ELR (cell line): ENCODE measurements around the gene CTXN1.
A peak's percentile ranks its signal among the peaks of the same experiment; 100 is the strongest.
"Not testable (repeated sequence)": the region's sequence is repeated elsewhere in the genome, so short reads cannot be mapped to it uniquely, and the experiment has no call there.

Experiments used
- DNase-seq: peaks from one replicate; pipeline ENCODE4 v3.0.0-alpha.2; 2015; ENCODE audit warnings: low read depth

CTXN1 gene

DNA sequence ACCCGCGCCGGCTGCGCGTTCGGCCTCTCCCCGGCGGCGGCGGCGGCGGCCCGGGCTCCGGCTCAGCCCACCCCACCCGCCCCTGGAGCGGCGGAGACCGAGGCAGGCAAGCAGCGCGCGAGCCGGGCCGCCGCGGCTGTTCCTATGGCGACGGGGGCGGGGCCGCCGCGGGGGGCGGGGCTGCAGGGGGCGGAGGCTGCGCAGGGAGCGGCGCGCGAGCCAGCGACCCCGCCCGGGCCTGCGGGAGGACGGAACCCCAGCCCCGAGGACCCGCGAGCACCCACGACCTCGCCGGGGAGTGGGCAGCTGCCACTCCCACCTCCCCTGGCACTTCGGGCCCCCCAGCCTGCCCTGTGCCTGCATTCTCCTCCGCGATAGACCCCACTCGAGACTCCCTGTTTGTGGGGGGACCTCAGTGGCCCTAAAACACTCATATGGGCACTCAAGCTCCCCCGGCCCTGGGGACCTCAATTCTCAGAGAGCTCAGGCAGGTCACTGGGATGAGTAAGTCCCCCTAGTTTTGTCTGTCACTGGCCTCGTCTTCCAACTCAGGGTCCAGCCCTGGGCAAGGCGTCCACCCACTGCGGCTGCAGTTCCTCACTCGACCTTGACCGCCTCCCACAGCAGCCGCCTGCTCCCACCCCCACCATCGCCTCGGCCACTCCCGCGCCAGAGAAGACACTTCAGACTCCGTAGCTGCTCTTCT is at the start of gene CTXN1:
TSS of gene CTXN1 (minus strand) at position 115 of the 706 bp plus-strand sequence. CDS start 597 bp downstream, outside the sequence.
- DNase-seq = peak; percentile 65

- DNase-seq = no peak
Observed at GRCh38 chr19:7975037-7975436, 49.1 kb upstream of the CTXN1 start.

DNA sequence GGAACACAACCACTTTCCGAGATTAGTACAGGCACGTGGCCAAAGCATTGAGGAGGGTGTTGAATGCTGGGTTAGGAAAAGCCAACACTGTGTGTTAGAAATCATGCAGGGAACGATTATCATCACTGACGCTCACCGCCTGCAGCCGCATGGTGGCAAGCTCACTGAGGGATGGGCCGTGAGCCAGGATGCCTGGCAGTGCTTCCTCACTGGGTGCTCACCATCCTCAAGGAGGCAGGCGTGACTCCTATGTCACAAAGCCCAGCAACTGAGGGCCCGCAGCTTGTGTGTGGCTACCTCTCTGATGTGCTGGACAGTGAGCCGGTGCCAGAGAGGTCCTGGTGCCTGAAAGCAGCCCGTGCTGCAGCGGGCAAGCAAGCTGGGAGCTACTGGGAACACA is 47.9 kb upstream of the CTXN1 start:
- DNase-seq = no peak

GRCh38 chr19:7971553-7972520 is 45.9 kb upstream of the CTXN1 start:
- DNase-seq = no peak

DNA sequence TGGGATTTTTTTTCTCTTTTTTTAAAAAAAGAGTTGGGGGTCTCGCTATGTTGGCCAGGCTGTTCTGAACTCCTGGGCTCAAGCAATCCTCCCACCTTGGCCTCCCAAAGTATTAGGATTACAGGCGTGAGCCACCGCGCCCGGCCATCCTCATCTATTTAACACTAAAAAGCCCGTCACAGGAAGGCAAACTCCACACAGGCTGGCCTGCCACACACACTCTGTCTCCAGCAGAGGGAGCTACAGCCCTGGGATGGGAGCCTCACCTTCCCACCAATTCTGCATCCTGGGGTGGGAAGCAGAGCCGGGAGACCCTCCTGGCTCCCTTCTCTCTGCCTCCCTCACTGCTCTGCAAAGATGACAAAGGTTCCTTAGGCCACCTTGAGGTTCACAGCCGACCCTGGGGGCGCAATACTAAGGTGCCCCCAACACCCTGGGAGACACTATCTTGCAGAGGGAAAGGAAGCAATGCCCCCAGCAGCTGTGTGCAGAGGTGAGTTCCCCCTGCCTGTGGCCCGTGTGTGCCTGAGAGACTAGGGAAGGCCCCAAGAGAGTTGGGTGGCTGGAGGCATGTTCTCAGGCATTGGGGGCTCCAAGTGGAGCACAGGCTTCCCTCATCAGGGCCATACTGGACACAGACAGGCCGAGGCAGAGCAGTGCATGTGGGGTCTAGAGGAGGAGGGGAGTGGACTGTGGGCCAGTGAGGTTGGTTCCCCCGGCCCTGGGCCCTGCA is 44.9 kb upstream of the CTXN1 start:
- DNase-seq = peak; percentile 64

GRCh38 chr19:7969555-7969939 is 43.6 kb upstream of the CTXN1 start:
- DNase-seq = no peak

DNA sequence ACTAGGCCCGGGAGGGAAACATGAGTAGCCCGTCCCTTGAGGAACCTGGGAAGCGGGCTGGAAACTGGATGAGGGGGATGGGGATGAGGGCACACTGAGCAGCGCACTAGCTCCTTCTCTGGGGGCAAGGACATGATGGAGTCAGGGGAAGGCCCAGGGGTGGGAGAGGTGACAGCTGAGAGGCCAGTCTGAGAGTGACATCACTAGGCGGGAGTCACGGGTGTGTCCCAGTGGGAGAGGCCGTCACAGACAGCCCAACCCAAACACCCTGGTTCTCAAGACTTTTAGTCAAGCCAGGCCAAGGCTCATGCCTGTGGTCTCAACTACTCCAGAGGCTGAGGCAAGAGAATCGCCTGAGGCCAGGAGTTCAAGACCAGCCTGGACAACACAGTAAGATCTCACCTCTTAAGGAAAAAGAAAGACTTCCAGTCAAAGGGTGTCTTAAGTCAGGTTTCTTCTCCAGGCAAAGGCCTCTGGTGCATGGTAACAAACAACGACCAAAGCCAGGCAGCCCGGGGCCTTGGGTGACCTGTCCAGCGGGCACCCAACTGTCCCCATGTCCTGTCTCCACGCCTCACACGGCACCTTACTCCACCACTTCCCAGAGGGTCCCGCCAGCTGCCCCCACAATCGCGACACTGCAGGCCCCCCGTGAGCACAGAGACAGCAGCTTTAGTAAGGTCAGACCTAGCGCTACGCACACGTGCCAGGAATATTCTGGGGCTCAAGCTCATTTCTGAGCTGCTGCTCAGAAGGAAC is 43.0 kb upstream of the CTXN1 start:
- DNase-seq = no peak

DNA sequence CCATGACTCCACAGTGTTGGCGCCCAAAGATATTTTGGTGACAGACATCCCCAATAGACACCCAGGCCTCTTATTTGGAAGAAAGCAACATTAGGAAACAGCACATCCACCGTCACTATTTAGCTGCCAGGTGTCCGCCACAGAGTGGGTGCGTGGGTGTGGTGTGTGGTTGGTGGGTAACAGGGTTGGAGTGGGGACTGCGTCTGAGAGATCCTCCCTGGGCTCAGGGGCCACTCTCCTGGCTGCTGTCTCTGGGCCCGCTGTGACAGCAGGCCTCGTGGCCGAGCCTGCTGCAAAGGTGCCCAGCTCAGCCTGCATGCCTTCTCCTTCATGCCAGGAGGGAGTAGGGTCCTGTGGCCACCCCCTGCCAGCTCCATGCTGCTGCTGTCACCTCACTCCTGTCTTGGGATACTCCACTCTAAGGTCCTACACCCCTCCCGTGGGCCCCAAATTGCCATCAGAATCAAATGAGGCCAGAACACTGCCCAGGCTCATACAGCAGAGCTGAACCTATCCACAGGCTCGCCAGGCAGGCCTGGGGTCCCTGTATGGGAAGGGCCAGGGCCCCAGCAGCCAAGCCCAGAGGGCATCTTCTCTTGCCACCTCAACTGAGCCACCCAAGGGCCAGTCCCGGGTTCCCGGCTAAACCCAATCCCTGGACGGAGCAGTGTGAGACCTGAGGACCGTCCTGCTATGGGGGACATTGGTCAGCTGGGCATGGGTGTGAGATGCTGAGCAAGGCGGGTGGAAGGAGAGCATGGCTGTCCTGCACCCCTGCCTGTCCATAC is 42.3 kb upstream of the CTXN1 start:
- no peak for DNase-seq

GRCh38 chr19:7965921-7966665 is 40.2 kb upstream of the CTXN1 start:
- no peak for DNase-seq

- DNase-seq = no peak
Observed at GRCh38 chr19:7965259-7965841, 39.4 kb upstream of the CTXN1 start.

GRCh38 chr19:7963566-7963965 is 37.6 kb upstream of the CTXN1 start:
- DNase-seq = no peak

DNA sequence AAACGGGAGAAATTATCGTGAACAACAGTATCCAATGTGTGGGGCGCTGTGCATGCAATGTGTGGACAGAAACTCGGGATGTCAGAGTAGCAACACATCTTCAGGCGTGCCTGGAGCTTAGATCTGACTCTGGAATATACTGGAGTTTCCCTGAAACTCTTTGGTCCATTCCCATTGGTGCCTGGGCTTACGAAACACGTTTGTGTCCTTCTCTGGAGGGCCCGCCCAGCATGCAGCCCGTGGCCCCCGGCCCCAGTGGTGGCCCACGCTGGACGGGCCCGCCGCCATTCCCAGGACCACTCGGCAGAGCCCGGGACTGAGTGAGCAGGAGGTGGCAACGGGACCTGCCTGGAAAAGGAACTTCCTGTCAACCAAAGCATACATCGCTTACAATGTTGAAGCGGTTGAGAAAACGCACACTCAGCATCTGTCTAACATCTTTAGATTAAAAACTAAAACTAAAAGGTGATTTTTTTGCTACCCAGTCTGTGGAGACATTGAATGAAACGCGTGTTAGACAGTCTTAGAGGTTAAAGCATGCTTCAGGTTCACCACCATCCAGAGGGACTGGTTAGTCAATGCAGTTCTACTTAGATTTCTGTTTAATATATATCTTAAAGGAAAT is 36.8 kb upstream of the CTXN1 start:
- DNase-seq = no peak

GRCh38 chr19:7961920-7962626 is 36.1 kb upstream of the CTXN1 start:
- no peak for DNase-seq

DNA sequence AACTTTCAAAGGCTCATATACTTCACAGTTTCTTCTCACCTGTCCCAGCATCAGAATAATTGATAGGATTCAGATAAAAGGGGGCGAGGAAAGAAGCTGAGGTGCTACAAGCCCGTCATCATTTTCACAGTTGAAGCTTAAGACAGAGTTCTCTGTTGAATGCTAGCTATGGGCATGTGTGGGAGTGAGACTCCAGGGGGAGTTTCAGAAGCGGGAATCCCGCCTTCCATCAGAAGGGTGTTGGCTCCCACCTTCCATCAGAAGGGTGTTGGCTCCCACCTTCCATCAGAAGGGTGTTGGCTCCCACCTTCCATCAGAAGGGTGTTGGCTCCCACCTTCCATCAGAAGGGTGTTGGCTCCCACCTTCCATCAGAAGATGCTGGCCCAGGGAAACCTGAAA is 35.1 kb upstream of the CTXN1 start:
- not testable (repeated sequence) for DNase-seq

GRCh38 chr19:7959211-7959610 is 33.3 kb upstream of the CTXN1 start:
- no peak for DNase-seq

DNA sequence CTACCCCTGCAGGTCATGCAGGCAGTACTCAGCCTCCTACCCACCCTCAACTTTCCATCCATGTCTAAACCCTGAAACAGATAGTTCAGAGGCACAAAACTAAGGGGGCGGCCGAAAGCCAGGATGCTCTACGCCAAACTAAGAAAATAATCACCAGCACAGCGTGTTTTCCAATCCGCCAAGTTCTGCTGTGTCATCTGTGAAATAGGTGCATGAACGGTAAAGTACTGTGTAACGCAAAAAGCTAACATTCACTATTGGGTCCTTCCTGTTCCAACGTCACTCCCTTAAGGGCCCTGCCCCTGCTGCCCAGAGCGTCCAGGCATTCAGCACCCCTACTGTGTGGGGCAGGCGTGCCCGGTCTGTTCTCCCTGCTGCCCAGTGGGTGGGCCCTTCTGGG is 29.8 kb upstream of the CTXN1 start:
- DNase-seq = no peak

DNA sequence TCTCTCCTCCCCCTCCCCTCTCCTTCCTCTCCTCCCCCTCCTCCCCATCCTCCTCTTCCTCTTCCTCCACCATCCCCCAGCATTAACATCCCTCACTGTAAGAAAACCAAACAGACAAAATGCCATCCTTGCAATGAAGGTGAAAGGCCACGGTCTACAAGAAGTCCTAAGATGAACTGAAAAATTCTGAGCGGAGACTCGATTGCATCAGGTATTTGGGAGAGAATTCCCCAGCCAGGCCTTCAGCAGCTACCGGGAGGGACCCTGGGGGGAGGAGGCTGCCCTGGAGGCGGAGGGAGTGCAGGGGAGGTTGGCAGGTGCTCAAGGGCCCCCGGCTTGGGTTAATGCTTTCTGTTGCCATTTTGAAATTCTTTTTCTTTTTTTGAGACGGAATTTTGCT is 27.6 kb upstream of the CTXN1 start:
- no peak for DNase-seq

- DNase-seq = peak; percentile 19
Observed at GRCh38 chr19:7953060-7953459, 27.1 kb upstream of the CTXN1 start.

GRCh38 chr19:7947939-7948338 is 22.0 kb upstream of the CTXN1 start:
- DNase-seq = peak; percentile 40
